ENCODE data around the gene PDCD1. TPM values are rescaled to one million over a fixed set of nuclear protein-coding genes. Genes with fewer than 3 reads are reported as not detected.

PDCD1 gene
- total and polyA plus RNA-seq, 2 of the 8 experiments (the other 6 are each of a cell fraction or from before 2014, with no cell fraction given) = 0.48 to 1.1 TPM

DNA sequence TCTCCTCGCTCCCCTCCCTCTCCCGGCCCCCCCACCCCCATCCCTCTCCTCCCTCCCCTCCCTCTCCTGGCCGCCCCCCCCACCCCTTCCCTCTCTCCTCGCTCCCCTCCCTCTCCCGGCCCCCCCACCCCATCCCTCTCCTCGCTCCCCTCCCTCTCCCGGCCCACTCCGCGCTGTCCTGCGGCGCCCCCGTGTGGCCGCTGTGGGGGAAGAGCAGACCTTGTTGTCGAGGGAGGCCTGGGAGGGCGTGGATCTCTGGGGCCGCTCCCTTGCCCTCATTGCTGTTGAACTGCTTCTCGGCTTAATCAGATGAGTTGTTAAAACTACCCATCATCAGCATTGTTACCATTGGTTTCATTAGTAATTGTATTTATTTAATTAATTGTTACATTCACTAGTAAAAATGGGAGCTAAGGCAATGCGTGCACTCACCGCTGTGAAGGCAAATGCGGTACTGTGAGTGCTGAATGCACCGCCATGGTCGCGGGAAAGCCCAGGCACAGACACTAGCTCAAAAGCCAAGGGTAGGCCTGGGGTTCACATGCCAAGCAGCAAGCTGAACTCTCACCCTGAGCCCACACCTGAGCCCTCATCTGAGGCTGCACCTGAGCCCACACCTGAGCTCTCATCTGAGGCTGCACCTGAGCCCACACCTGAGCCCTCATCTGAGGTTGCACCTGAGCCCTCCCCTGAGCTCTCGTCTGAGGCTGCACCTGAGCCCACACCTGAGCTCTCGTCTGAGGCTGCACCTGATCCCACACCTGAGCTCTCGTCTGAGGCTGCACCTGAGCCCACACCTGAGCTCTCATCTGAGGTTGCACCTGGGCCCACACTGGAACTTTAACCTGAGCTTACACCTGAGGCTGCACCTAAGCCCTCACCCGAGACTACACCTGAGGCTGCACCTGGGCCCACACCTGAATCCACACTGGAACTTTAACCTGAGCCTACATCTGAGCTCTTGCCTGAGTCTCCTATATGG lies 19.6 kb upstream of the PDCD1 start:
- CTCF ChIA-PET (ENCODE audit: partially characterized antibody) = interaction anchor here (0.7 to 2.5 kb wide), 42 partner anchors 11 to 1229 kb away, joined by 3 to 26 read pairs (median 3); partner anchors contain the start of genes D2HGDH, ING5, NEU4 and PDCD1

More for the DNA sequence above, 19.6 kb upstream of the PDCD1 start:
- Histone ChIP-seq H2BK20ac (ENCODE audit: low read length) (no peak overlapping the region), H3K27ac (ENCODE audit: low read depth, low read length) (no peak overlapping the region), H2BK12ac (ENCODE audit: low read depth, low read length) (no peak overlapping the region), H3K14ac (ENCODE audit: insufficient read length) (no peak overlapping the region), H4K5ac (ENCODE audit: insufficient read length, low read depth, low read length) (no peak overlapping the region), H2BK5ac (ENCODE audit: low read depth, low read length) (peak overlapping the region; percentile 52; the same call in 1 of the 2 replicates), H4K20me1 (replicated peaks in 1 of 2; ENCODE audit: control insufficient read depth in 1 of 2, insufficient read depth in 2 of 2, low read length in 2 of 2) (no peaks in the 10 kb centered on the region), H3K79me2 (ENCODE audit: control insufficient read depth in 1 of 2, insufficient read depth in 2 of 2, low read length in 2 of 2) (no peaks in the 10 kb centered on the region), H2AK5ac (ENCODE audit: low read depth, low read length) (no peak overlapping the region), H3K4me3 (ENCODE audit: extremely low read depth in 1 of 4, insufficient read depth in 2 of 4, low read depth in 3 of 4, low read length in 4 of 4) (no peak overlapping the region), H4K8ac (ENCODE audit: extremely low read depth, insufficient read depth, low read length) (peak overlapping the region; percentile 15; the same call in 1 of the 2 replicates), H3K23ac (ENCODE audit: insufficient read length) (no peak overlapping the region), H2AFZ (ENCODE audit: low read length) (no peak overlapping the region), H3K4ac (replicated peaks; ENCODE audit: insufficient read length, low read depth, low read length) (no peak overlapping the region), H2BK120ac (replicated peaks; ENCODE audit: low read depth, low read length) (no peak overlapping the region), H3K4me1 (replicated peaks in 1 of 4; ENCODE audit: control insufficient read depth in 3 of 4, insufficient read depth in 4 of 4, low read length in 3 of 4) (peaks cover 3 to 8% (median 7%) of the 10 kb centered on the region in 4 experiments; a peak in 6 of 7 replicates), H4K91ac (replicated peaks; ENCODE audit: insufficient read length, low read length) (no peak overlapping the region), H3K27me3 (replicated peaks in 1 of 4; ENCODE audit: control insufficient read depth in 3 of 4, extremely low read depth in 1 of 4, insufficient read depth in 3 of 4, low read length in 3 of 4) (no peaks in the 10 kb centered on the region), H3K4me2 (ENCODE audit: insufficient read depth in 1 of 2, low read depth in 2 of 2, low read length in 2 of 2) (no peak overlapping the region), H3K9ac (replicated peaks in 1 of 4; ENCODE audit: extremely low read depth in 1 of 4, low read depth in 3 of 4, low read length in 3 of 4) (no peak overlapping the region), H2BK15ac (ENCODE audit: low read length) (no peak overlapping the region), H3K9me3 (ENCODE audit: insufficient read depth in 2 of 2, low read depth in 1 of 2, low read length in 1 of 2) (peaks cover 7 to 18% of the 10 kb centered on the region in 2 experiments; a peak in 3 of 4 replicates), H3K79me1 (ENCODE audit: low read depth, low read length) (no peaks in the 10 kb centered on the region), H3K18ac (ENCODE audit: extremely low read depth, low read length) (no peak overlapping the region), H3K36me3 (ENCODE audit: control insufficient read depth in 2 of 4, insufficient read depth in 4 of 4, low read length in 3 of 4) (no peaks in the 10 kb centered on the region), H3K23me2 (ENCODE audit: low read depth, low read length) (peaks cover 3% of the 10 kb centered on the region; the same call in 1 of the 2 replicates), H3K56ac (replicated peaks; ENCODE audit: insufficient read length, low read depth, low read length) (no peak overlapping the region)
- POLR2A ChIA-PET (ENCODE audit: partially characterized antibody) = interaction anchor here (0.6 to 1.5 kb wide), 5 partner anchors 75 to 207 kb away, joined by 3 to 5 read pairs (median 3); partner anchors contain the start of gene DTYMK
- TF ChIP-seq, protein P1, sequence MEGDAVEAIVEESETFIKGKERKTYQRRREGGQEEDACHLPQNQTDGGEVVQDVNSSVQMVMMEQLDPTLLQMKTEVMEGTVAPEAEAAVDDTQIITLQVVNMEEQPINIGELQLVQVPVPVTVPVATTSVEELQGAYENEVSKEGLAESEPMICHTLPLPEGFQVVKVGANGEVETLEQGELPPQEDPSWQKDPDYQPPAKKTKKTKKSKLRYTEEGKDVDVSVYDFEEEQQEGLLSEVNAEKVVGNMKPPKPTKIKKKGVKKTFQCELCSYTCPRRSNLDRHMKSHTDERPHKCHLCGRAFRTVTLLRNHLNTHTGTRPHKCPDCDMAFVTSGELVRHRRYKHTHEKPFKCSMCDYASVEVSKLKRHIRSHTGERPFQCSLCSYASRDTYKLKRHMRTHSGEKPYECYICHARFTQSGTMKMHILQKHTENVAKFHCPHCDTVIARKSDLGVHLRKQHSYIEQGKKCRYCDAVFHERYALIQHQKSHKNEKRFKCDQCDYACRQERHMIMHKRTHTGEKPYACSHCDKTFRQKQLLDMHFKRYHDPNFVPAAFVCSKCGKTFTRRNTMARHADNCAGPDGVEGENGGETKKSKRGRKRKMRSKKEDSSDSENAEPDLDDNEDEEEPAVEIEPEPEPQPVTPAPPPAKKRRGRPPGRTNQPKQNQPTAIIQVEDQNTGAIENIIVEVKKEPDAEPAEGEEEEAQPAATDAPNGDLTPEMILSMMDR (IDR thresholded peaks at IDR 0.05; ENCODE audit: control extremely low read depth in 1 of 3, insufficient read depth in 1 of 3, low read depth in 1 of 3, low read length in 3 of 3) = peak in 2 of 3 experiments; percentile 61 to 82; a peak in 3 of 4 replicates
- TF ChIP-seq, protein P2, sequence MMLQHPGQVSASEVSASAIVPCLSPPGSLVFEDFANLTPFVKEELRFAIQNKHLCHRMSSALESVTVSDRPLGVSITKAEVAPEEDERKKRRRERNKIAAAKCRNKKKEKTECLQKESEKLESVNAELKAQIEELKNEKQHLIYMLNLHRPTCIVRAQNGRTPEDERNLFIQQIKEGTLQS (IDR thresholded peaks at IDR 0.05; ENCODE audit: insufficient read depth, low read depth, low read length) = no peak
- peak; percentile 76 to 84 for TF ChIP-seq RAD21 (IDR thresholded peaks at IDR 0.05 in 1 of 2, conservative IDR thresholded peaks at IDR 0.05 in 1 of 2; ENCODE audit: low read depth in 2 of 2, low read length in 2 of 2)
- peak; percentile 25 to 87 for DNase-seq (ENCODE audit: low read depth in 1 of 2, low spot score in 2 of 2)
- no peak for FAIRE-seq
- 69% methylated on average over 14 of the region's 27 CpGs; no CpG with 5 or more reads in 1 of the 2 experiments for WGBS, 2 experiments (ENCODE audit: extremely low coverage in 1 of 2, insufficient coverage in 1 of 2, insufficient read length in 1 of 2, insufficient replicate concordance in 2 of 2, low coverage in 1 of 2, low lambda C conversion rate in 2 of 2, missing lambda C conversion rate in 1 of 2)

Data from H1 (cell line).